ENCODE measurements around the gene WDFY4.
"Not testable (repeated sequence)": the region's sequence is repeated elsewhere in the genome, so short reads cannot be mapped to it uniquely, and the experiment has no call there.

Gene WDFY4

GRCh38 chr10:48684792-48685623 lies at the start of gene WDFY4:
TSS of gene WDFY4 (plus strand) at chr10:48684873. CDS start at chr10:48709733, 24,860 bp downstream.
- DNase-seq, result no peak

DNA sequence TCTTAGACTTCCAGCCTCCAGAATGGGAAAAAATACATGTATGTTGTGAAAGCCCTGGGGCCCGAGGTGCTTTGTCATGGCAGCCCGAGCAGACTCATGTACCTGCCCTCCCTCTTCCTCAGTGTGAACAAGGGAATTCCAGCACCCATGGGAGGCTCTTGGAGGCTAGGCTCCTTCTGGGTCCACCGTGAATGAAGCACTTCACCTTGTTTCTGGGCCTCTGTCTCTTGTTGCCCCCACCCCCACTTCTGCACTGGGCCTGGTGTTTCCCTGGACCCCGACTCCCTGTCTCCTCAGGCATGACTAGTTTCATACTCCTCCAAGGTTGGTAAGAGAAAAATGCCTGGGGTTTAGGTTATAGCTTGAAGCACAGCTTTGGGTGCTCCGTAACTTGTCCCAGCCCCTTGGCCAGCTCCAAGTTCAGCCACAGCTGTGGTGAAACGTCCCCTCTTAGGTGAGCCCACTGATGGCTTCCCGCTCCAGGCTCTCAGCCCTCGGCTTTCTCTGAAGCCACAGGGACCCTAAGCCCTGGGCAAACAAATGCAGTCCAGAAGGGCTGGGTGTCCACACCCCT lies 49.6 kb upstream of the WDFY4 start:
- no peak for DNase-seq

DNA sequence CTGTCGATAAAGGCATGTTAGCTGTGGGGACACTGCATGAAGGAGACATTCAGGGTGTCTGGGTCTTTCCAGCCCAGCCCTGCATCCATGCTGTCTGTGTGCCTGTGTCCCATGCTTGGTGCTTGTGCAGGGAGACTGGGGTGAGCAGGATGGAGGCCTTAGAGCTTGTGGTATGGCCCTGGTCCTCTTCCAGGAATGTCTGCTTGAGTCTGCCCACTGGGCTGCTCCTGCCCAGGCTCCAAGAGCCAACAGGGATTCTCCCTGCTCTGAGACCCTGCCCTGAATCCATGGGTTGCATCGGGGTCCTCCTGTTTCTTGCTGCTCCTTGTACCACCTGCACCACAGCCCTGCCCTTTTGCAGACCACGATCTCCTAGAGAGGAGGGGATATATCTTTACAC lies 48.4 kb upstream of the WDFY4 start:
- no peak for DNase-seq

DNA sequence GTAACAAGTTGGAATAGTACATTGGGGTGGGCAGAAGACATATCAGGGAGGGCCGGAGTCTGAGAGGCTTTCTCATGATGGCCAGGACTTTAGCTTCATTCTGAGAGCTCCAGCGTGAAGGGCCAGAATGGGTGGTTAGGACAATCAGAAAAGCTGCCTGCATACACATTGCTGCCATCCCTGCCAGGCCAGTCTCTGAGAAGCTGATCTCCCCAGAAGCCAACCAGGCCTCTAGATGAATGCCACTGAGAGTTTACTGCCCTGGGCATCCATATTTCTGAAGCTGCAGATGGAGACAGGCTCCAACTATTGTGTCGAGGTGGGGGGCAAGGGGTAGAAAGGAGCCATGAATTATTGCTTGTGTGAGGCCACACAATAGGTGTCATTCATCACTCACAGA lies 47.8 kb upstream of the WDFY4 start:
- no peak for DNase-seq

GRCh38 chr10:48638158-48638557 lies 46.5 kb upstream of the WDFY4 start:
- DNase-seq, result no peak

GRCh38 chr10:48638739-48639527 lies 45.7 kb upstream of the WDFY4 start:
- DNase-seq, result no peak

DNA sequence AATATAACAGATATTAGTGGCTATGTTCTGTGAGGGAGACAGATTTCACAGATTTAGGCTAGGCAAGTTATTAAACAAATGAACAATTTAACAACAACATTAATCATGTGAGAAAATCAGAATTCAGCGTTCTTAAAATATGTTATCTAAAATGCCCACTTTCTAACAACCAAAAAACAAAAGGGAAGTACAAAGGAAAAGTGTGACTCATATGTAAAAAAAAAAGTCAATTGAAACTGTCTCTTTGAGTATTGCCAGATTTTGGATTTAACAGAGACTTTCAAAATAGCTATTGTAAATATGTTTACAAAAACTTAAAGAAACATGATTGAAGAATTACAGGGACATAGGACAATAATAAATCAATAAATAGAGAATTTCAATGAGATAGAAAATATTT lies 45.0 kb upstream of the WDFY4 start:
- DNase-seq, result no peak

GRCh38 chr10:48640326-48640725 lies 44.3 kb upstream of the WDFY4 start:
- no peak for DNase-seq

DNA sequence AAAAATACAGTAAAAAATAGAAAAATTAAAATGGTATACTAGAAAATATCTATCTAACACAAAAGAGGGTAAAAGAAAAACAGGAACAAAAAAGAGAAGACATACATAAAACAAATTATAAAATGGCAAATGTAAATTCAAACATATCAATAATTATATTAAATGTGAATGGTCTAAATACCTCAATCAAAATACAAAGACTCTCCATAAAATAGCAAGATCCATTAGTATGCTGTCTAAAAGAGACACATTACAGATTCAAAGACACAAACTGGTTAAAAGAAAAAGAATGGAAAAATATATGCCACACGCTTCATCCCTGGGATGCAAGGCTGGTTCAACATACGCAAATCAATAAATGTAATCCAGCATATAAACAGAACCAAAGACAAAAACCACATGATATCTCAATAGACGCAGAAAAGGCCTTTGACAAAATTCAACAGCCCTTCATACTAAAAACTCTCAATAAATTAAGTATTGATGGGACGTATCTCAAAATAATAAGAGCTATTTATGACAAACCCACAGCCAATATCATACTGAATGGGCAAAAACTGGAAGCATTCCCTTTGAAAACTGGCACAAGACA lies 43.5 kb upstream of the WDFY4 start:
- not testable (repeated sequence) for DNase-seq

DNA sequence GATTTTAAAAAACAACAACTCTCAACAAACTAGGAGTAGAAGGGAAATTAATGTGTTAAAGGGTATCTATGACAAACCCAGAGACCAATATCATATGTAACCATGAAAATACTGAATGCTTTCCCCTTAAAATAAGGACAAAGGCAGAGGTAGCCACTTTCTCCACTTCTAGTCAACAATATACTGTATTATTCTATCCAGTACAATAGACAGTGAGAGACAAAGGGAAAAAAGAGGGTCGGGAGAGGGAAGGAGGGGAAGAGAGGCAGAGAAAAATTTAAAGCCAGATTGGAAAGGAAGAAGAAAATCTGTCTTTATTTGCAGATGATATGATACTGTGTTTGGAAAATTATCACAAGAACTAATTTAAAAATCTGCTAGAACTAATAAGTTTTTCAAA lies 39.1 kb upstream of the WDFY4 start:
- no peak for DNase-seq

DNA sequence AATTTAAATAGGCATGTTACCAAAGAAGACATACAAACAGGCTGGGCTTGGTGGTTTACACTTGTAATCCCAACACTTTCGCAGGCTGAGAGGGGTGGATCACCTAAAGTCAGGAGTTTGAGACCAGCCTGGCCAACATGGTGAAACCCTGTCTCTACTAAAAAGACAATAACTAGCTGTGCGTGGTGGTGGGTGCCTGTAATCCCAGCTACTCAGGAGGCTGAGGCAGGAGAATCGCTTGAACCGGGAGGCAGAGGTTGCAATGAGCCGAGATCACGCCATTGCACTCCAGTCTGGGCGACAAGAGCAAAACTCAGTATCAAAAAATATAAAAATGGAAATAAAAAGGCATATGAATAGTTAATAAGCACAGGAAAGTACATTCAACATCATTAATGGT lies 37.6 kb upstream of the WDFY4 start:
- not testable (repeated sequence) for DNase-seq

GRCh38 chr10:48648172-48648942 lies 36.3 kb upstream of the WDFY4 start:
- no peak for DNase-seq

- DNase-seq, result no peak
Observed at GRCh38 chr10:48649349-48649944, 35.2 kb upstream of the WDFY4 start.

GRCh38 chr10:48651293-48651692 lies 33.4 kb upstream of the WDFY4 start:
- DNase-seq, result no peak

DNA sequence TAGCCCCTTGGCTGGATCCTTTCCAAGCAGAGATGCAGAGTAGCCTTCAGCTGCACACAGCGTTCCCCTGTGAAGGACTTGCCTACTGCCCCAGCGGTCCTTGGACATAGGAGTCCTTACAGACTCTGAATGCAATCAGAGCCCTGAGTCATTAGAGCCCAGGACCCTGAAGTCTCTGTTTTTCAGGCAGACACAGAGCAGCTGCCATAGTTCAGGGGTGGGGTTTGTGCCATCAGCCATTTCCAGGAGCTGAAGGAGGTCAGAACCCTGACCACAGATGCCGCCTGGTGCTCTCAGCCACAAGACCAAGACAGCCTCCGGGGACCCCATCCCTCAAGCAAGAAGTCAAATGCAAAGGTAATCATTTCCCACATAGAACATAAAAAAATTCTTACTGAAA lies 32.8 kb upstream of the WDFY4 start:
- DNase-seq, result no peak

DNA sequence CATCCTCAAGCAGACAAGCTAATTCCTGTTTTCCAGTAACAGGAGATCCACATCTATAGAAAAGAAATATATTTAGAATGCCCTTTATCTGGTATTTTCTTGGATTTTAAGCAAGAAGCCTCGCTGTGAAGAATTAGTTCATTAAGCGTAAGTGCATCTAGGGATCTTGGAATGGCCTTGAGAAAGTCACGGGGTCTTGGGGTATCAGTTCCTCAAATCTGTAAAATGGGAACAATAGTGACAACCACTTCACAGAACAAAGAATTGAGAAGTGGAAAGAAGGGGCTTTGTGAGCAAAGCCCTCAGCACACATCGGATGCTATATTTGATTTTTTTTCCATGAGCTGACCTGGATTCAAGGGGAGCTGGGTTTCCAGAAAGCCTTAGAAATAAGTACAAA lies 32.3 kb upstream of the WDFY4 start:
- DNase-seq, result no peak

- no peak for DNase-seq
Observed at GRCh38 chr10:48653347-48653746, 31.3 kb upstream of the WDFY4 start.

DNA sequence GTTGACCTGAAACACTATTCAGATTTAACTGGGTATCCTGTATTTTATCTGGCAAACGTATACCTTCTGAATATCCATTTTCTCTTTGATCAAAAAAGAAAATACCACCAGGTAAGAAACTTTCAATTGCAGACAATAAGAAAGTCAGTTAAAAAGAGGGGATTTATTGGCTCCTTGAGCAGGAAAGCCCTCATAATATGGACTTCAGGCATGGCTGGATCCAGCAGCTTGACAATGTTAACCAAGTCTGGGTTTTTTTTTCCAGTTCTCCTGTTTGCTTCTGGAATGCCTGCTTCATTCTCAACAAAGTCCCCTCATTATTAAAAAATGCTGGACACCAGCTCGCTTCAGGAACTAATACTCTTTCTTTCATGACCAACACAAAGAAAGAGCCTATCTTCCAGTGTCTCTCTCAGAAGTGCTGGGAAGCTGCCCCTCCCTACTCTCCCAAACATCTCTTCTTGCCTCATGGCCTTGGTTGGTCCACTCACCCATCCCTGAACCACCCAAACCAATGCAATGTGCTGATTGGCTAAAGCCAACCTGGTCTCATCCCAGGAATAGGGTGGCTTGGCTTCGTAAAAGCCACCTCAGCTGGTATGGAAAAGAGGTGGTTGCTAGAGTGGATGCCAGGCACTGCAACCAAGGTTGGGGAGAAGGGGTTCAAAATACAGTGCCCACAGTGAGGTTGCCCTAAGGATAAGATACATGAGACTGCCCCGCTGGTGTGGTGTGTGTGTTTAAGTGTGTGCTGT lies 30.6 kb upstream of the WDFY4 start:
- DNase-seq, result no peak

DNA sequence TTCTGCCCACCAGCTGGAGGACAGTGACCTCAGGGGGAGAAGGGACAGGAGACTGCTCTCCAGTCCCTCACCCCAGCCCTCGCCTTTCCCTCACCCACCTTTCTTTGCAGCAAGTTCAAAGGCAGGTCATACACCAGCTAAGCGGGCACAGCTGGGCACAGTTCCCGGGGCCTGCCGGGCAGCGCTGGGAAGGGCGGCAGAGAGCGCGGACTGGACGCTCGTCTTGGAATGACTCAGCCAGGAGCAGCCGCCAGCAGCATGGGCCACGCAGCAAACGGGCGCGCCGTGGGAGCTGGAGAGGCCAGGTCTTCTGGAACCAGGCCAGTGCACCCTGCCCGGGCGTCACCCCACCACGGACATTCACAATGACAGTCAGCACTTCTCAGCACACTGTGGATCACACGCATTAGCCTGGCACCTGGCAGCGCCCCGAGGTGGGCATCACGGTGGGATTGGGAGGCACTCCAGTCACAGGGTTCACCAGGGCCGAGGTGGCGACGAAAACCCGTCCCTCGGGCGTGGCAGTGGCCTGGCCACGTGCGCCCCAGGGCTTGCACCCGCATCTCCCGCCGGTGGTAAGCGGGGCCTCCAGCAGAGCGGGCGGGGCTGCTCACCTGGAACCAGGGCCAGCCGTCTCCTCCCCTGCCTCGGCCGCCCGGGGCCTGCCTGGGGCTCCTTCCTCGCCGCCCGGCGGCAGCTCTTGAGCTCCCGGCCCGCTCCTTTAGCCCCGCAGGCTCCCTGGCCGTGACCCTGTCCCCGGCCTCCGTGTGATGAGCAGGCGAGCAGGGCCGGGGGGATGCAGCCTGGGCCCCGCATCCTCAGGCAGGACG lies 29.0 kb upstream of the WDFY4 start:
- no peak for DNase-seq

GRCh38 chr10:48656241-48656913 lies 28.3 kb upstream of the WDFY4 start:
- no peak for DNase-seq

Data from NCI-H187 treated with DMSO at 0.1 percent for 48 hours (cell line).